ENCODE measurements around the gene TRAK1.

The TRAK1 gene

DNA sequence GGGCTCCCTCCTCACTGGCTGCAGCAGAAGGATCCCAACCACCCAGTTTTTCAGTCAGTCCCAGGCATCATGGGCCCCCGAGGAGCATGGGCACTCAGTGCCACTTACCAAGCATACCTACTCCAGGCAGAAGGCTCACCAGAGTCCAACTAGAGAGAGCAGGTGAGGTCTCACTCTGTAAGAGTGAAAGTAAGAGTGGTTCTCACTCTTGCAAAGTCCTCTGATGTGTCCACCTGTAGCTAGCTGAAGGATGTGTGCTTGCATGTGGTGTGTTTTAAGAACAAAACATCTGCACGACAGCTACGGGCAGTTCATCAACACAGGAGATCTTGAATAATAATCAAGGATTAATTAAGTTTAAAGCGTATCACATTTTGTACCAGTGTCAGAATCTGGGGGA lies 125.1 kb downstream of the TRAK1 start:
- no peak for DNase-seq

DNA sequence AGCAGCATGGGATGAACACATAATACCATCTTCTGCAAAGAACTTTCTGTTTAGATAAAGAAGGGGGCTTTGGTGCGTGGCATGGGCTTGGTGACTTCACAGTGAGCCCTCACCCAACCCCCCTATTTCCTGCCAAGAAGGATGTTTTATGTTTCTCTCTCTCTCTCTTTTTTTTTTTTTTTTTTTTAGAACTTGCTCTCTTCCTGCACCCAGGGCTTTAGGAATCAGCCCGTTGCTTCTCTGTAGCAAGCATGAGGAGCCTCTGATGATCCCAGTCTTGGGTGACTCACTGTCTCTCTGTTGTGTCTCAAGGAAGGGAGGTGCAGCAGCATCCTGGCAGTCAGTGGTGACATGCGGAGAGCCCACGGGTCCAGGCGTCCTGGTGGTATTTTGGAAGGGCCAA lies 125.8 kb downstream of the TRAK1 start:
- DNase-seq: no peak

DNA sequence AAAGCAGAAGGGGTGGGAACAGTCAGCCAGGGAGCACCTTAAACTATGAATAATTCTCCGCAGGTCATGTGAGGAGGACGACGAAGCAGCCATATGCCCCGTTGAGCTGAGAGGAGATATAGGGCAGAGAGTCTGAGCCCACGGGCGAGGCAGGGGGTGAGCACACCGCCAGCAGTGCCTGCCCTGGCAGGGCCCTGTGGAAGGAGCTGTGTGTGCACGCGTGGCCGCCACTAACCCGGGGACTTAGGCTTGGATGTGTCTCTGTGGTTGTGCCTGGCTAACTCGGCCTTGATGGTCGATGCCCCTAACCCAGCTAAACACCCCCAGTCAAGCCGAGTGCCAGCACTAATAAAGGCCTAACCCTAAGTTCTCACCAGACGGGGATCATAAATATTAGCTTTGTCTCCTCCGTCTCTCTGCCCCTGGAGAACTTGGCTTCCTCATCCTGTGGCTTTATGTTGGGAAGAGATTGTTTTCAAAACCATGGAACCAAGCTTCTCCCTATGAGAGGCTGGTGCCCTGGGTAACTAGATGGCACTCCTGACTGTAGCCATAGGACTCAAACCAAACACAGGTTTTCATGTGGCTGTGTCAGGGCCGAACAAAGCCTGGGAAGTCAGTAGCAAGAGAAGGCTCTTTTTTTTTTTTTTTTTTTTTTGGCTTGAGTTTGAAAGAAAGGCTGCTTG lies 129.4 kb downstream of the TRAK1 start:
- no peak for DNase-seq

DNA sequence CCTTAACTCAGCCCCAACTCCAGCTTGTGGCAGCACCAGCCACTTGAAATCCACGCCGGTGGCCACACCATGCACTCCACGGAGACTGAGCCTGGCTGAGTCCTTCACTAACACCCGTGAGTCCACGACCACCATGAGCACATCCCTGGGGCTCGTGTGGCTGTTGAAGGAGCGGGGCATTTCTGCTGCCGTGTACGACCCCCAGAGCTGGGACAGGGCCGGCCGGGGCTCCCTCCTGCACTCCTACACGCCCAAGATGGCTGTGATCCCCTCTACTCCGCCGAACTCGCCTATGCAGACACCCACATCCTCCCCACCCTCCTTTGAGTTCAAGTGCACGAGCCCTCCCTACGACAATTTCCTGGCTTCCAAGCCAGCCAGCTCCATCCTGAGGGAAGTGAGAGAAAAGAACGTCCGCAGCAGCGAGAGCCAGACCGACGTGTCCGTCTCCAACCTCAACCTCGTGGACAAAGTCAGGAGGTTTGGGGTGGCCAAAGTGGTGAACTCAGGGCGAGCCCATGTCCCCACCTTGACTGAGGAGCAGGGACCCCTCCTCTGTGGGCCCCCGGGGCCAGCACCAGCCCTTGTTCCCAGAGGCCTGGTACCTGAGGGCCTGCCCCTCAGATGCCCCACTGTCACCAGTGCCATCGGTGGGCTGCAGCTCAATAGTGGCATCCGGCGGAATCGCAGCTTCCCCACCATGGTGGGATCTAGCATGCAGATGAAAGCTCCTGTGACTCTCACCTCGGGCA lies 132.0 kb downstream of the TRAK1 start:
- DNase-seq: no peak

DNA sequence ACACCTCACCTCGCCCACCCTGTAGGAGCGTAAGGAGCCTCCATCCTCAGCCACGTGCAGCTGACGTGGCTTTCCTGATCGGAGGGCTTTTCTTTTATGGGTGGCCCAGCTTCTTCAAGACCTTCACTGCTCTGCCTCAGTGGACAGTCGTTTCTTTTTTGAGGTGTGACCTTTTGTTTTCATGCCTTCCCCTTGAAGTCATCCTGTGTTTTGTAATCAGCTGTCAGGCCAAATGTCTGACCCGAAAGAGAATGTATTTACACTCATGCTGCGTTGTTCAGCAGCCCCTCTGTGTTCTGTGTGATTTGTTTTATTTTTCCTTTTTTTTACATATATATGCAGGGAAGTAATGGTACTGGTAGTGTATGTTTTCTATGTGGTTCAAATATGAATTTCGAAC lies 133.0 kb downstream of the TRAK1 start:
- no peak for DNase-seq

DNA sequence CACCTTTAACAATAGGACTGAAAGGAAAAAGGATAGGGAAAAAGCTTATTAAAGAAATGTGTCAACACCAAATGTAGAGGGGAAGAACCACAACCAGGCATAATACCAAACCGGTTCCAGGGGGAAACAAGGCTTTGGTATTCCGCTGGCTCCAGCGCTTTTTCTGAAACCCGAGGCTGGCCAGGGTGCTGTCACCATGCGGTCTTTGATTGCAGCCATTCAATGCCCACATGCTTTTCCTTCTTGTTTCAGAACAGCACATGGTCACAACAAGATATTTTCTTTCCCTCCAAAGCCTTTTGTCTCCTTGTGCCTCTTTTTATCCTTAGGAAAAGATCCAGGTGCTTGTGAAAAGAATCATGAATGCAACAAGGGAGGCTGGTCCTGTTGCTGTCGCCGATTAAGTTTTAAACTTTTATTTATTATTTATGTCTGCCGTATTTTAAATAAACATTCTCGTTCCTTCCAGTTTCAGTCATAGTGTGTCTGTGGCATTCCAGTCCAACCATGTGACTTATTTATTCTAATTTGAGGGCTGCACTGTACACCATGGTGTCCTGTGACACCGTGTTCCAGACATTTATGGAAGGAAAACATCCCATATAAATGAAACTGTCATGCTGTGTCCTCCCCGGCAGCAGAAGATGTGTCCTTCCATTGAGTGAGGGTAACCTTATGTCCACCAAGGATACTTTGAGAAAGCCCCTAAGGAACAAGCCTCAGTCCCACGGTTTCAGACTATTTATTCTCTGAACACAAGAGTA lies 133.7 kb downstream of the TRAK1 start:
- no peak for DNase-seq

DNA sequence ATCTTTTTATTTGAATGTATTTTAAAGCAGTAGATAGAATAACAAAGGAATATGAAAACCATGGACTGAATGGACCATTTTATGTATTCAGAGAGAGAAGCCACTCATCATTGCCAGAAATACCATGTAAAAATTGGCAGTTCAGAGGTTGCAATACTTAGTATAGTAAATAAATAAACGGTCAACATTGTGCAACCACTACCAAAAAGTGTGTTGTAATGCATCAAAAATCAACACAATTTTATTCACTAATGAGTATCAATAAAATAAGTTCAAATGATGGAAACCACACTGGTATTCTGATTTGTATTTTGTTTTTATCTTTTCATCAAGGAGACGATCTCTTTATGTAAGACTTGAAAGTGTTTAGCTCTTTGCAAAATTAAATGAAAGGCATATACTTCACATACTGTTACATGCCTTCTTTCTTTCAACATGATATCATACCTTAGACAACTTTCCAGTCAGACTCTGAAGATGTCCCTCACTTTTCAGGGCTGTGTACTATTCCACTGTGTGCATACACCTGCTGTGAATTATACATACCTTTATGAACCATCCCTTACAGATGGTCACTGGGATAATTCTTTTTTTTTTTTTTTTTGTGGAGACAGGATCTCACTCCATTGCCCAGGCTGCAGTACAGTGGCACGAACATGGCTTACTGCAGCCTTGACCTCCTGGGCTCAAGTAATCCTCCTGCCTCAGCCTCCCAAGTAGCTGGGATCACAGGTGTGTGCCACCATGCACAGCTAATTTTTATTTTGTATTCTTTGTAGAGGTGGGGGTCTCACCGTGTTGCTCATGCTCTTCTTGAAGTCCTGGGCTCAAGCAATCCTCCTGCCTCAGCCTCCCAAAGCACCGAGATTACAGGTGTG lies 134.6 kb downstream of the TRAK1 start:
- no peak for DNase-seq

DNA sequence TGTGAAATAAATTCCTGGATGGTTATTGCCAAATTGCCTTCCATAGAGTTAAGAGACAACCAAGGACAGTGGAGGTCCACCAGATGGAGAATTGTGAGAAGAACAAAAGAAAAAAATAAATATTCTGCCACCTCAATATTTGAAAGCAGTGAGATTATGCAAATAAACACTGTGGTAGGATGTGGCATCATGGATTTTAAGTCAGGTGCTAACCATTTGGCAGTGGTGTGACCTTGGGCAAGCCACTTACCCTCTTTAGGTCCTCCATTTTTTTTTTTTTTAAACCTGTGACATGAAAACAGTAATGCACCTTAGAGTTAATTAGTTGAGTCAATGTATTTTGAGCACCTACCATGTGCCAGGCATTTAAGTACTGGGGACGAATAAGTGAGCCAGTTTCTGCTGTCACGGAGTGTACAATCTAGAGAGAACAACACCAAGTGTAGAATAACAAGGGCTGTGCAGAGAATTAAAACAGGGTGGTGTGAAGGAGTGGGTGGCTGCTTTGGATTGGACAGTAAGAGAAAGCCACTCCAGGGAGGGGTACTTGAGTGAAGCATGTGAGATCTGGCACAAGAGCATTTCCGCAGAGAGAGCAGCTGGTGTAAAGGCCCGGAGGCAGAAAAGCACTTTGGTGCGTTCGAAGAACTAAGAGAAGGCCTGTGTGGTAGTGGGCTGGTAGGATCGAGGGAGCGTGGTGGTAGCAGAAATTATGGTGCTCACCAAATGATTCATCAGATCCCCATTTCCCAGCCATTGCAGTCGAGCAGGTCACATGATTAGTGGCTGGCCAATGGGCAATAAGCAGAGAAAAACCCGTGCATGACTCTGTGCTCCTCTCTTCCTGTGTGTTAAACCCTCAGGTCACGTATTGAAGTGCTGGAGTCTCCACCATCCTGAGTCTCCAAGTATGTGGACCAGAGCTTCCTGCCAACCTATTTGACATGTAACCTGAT lies 135.6 kb downstream of the TRAK1 start:
- DNase-seq: no peak

DNA sequence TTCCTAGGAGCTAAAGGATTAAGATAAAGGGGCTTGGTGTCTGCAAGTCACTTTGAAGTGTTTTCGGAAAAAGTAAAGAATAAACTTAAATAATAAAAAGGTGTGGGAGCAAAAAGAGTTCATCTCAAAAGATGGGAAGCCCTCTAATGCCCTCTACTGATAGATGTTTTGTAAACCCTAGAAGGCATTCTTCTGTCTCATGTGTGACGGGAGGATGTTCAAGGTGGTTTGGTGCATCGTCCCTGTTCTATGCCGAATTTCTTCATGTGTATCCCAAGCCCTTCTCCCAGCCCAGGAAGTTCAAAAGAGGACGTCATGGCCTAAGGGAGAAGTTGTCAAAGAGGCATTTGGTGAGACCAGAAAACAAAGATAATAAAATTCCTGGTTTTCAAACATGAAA lies 137.6 kb downstream of the TRAK1 start:
- no peak for DNase-seq

DNA sequence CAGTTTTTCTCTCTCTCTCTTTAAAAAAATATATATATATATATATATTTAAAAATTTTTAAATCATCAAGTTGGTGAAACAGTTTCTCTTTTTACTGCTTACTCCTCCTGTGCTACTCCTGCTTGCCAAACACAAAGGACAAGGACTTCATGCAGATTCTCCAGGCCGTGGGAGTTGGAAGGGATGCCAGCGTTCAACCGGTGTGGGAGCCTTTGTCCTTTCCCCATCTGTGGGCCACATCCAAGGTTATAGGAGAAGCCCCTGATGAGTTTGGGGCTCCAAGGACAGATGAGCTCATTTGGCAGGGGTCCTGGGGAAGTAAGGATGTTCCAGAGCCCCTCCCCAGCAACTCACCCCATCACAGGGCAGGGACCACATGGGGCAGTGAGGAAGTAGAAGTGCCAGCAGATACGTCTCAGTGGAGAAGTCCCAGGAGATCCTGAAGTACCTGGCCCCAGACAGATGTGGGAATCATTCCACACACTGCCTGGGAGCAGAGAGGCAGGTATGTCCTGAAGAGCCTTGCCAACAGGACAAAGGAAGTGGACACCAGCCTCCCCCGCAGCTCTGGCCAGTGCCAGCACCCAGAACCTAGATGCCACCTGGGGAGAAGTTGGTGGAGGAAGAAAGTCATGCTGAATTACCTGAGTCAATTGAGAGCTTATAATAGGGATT lies 138.2 kb downstream of the TRAK1 start:
- no peak for DNase-seq

DNA sequence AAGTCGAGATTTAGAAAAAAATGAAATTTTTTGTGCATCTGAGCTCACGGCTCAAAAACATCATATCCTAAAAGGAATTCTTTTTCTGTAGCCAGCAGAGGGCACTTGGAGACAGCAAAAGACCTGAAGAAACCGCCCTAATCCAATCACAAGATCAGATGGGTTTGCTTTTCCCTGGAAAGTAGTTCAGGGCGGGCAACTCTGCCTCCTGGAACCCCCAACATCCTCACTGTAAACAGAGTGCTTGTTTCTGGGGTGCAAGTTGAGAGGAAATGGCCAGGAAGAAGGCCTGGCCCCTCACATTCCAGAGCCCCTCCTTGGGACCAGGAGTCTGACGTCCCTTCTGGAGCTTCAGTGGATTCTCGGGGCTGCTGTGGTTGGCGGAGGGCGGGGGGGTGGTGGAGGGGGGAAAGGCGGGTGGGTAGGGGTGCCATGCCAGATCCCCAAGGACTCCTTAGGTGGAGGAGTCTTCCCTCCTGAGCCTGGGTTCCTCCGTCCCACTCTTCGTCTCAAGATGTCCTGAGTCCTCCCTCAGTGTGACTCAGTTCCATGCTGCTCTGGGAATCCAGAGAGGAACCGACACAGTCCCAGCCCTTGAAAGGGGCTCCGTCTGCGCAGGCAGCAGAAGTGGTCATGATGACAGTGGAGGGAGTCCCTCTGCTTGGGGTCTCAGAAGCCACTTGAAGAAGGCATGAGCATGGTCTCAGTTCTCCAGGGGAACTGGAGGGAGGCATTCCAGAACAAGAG lies 139.0 kb downstream of the TRAK1 start:
- DNase-seq: no peak

DNA sequence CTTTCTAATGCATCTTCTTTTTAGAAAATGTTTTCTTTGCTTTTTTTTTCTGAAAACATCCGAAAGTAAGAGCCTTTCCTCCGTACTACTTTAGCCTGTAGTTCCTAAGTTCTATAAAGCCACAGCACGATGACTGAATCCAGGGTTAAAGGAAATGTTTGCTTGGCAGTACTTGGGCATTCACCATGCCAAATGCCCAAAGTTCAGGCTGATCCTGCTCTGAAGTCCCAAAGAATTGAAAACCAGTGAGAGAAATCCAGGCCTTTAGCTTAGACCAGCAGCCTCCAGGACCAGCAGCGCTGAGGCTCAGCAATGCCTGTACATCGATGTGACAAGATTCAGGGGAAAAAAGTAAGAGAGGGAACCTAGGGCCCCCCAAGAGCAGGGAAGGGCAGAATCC lies 139.7 kb downstream of the TRAK1 start:
- DNase-seq: no peak

DNA sequence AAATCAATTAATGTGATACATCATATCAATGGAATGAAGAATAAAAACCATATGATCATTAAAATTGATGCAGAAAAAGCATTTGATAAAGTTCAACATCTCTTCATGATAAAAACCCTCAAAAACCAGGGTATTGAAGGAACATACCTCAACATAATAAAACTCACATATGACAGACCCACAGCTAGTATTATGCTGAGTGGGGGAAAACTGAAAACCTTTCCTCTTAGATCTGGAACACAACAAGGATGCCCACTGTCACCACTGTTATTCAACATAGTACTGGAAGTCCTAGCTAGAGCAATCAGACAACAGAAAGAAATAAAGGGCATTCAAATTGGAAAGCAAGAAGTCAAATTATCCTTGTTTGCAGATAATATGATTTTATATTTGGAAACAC lies 144.4 kb downstream of the TRAK1 start:
- DNase-seq: no peak

DNA sequence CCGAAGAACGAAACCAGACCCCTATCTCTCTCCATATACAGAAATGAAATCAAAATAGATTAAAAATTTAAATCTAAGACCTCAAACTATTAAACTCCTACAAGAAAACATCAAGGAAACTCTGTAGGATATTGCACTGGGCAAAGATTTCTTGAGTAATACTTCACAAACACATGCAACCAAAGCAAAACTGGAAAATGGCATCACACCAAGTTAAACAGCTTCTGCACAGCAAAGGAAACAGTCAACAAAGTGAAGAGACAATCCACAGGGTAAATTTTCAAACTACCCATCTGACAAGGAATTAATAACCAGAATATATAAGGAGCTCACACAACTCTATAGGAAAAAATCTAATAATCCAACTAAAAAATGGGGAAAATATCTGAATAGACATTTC lies 145.5 kb downstream of the TRAK1 start:
- no peak for DNase-seq

DNA sequence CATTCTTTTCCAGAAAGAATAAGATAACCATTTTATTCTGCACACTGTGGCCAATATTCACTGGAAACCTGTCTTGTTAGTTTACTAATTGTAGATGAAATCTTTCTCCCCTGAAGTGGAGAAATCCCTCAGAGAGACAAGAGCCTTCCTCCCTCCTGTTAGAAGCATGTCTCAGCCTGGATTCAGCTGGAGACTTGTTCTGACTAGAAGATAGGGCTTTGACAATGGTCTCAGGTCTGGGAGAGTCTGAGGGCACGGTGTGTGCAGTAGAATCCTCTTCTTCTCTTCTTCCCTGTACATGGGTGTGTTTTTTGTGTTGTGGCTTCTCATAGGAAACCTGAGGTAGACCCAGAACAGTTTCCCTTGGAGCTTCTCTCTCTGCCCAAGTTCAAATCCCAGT lies 154.9 kb downstream of the TRAK1 start:
- no peak for DNase-seq

DNA sequence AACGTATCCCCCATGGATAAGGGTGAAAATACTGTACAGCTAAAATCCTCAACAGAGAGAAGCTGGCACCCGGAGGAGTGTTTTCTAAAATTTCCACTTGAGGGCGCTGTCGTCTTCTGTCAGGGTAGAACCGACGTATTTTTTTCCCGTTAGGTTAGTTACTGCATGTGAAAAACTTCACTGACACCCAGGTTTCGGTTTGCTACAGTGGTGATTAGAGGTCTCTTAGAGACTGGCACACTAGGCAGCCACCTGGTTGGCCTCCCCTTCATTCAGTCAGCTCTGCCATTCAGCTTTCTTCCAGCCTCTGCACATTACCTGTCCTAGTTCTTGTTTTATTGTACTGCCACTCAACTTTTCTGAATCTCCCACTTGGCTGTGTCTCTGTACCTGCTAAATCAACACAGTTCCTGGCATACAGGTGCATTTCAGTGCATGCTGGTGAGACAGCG lies 156.4 kb downstream of the TRAK1 start:
- peak; percentile 11 for DNase-seq

DNA sequence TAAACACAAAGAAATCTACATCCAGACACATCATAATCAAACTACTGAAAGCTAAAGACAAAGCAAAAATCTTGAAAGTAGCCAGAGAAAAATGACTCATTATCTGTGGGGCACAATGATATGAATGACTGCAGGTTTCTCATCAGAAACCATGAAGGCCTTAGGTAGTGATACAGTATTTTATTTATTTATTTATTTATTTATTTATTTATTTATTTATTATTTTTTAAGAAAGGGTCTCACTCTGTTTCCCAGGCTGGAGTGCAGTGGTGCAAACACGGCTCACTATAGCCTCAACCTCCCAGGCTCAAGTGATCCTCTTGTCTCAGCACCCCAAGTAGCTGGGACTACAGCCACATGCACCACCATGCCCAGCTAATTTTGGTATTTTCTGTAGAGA lies 159.6 kb downstream of the TRAK1 start:
- DNase-seq: no peak

DNA sequence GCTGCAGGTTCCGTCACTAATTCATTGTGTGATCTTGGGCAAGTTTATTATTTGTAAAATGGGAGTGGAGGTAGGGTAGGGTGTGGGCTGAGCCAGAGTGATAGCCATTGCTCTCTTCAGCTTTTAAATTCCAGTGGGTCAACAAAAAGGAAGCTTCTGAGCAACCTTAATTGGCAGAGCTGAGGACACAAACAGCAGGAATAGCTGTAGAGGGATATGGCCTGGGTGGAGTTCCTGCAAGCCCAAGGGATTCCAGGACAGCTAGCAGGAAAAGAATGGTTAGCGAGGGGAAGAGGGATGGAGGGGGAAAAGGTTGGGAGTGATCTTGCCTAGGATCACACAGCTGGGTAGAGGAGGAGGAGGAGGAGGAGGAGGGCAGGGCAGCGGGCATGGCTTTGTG lies 163.4 kb downstream of the TRAK1 start:
- DNase-seq: no peak

DNA sequence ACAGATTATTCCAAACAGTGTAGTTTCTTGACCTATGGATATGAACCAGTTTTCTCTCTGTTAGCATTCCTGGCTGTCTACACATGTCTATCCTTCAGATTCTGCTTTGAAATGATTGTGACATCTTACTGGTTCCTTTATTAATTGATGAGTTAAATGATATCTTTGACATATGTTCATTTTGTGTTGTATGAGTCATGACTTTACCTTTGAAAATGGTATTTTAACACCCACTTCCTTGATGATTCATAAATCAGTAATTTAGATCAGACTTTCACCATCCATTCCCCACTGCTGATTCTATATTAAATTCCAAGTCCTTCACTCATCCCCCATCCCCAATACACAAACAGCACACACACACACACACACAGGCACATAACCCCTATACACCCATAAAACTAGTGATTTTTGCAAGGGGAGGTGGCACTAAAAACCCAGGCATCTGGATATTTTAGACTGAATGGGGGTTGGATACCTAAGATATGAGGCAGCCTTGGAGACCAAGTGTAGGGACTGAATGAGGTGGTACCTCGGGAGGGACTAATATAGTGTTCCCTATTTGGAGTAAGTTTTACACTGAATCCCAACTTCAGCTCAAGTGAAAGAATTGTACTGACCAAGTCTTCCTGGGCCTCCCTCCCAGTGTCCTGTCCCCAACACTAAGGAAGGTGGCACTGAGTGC lies 165.1 kb downstream of the TRAK1 start:
- no peak for DNase-seq

DNA sequence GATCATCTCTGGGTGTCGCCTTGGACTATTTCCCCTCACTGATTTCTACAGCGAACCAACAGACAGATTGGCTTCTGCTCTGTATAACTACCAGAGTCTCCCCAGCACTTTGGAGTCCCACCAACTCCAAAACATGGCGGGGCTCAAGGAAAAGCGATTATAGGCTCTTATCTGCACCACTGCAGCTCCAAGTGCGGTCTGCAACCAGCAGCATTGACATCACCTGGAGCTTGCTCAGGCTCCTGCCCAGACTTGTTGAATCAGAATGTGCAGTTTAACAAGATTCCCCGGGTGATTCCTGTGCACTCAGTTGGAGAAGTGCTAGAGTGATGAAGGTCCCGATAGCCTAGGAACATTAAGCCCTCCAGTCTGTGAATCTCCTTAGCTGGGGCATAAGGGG lies 165.8 kb downstream of the TRAK1 start:
- no peak for DNase-seq
